ENCODE data around the gene ADAMTS17. TPM values are rescaled to one million over a fixed set of nuclear protein-coding genes. Genes with fewer than 3 reads are reported as not detected.

The ADAMTS17 gene
- total and polyA plus RNA-seq, 2 experiments from 2014 or later: 3.7 to 4.4 TPM

GRCh38 chr15:100132309-100132708 lies 209.5 kb downstream of the ADAMTS17 start:
- Histone ChIP-seq H3K36me3 (replicated peaks; ENCODE audit: insufficient read depth, low read depth) (no peaks in the 10 kb centered on the region), H3K4me2 (no peak overlapping the region), H3K4me1 (ENCODE audit: insufficient read depth) (no peaks in the 10 kb centered on the region), H3K9me3 (ENCODE audit: low read depth) (no peaks in the 10 kb centered on the region), H2AFZ (no peak overlapping the region), H3K4me3 (no peak overlapping the region), H3K79me2 (no peaks in the 10 kb centered on the region), H3K27me3 (no peaks in the 10 kb centered on the region), H3K9me2 (replicated peaks; ENCODE audit: insufficient read depth) (no peaks in the 10 kb centered on the region), H3K27ac (no peak overlapping the region), H4K20me1 (ENCODE audit: insufficient read depth, poor library complexity, severe bottlenecking) (no peaks in the 10 kb centered on the region)
- whole genome bisulfite sequencing (ENCODE audit: low lambda C conversion rate, missing lambda C conversion rate): 91% methylated on average over 10 of the region's 10 CpGs
- DNase-seq (ENCODE audit: low spot score): no peak
- no peak for TF ChIP-seq CTCF (IDR thresholded peaks at IDR 0.05; ENCODE audit: poor library complexity)
- TF ChIP-seq EZH2phosphoT487 (IDR thresholded peaks at IDR 0.05; ENCODE audit: low read depth, severe bottlenecking, unreplicated experiment): no peak
- no peak for TF ChIP-seq EZH2 (IDR thresholded peaks at IDR 0.05; ENCODE audit: borderline replicate concordance)

- Histone ChIP-seq H4K20me1 (ENCODE audit: insufficient read depth, poor library complexity, severe bottlenecking) (no peaks in the 10 kb centered on the region), H3K9me2 (replicated peaks; ENCODE audit: insufficient read depth) (no peaks in the 10 kb centered on the region), H3K27me3 (no peaks in the 10 kb centered on the region), H3K4me1 (ENCODE audit: insufficient read depth) (no peaks in the 10 kb centered on the region), H3K79me2 (no peaks in the 10 kb centered on the region), H3K4me2 (peak overlapping the region; percentile 24), H3K36me3 (replicated peaks; ENCODE audit: insufficient read depth, low read depth) (no peaks in the 10 kb centered on the region), H2AFZ (no peak overlapping the region), H3K4me3 (no peak overlapping the region), H3K27ac (no peak overlapping the region), H3K9me3 (ENCODE audit: low read depth) (no peaks in the 10 kb centered on the region)
- WGBS (ENCODE audit: low lambda C conversion rate, missing lambda C conversion rate): 78% methylated on average over 24 of the region's 25 CpGs
- TF ChIP-seq EZH2 (IDR thresholded peaks at IDR 0.05; ENCODE audit: borderline replicate concordance): no peak
- peak; percentile 16 for TF ChIP-seq CTCF (IDR thresholded peaks at IDR 0.05; ENCODE audit: poor library complexity)
- peak; percentile 30 for DNase-seq (ENCODE audit: low spot score)
Measured at GRCh38 chr15:100131321-100132224, 210.2 kb downstream of the ADAMTS17 start.

GRCh38 chr15:100129677-100130076 lies 212.1 kb downstream of the ADAMTS17 start:
- no peaks in the 10 kb centered on the region for H3K79me2 ChIP-seq
- H3K27ac ChIP-seq: no peak overlapping the region
- no peak for DNase-seq (ENCODE audit: low spot score)
- 96% methylated on average over 9 of the region's 9 CpGs for WGBS (ENCODE audit: low lambda C conversion rate, missing lambda C conversion rate)
- H3K9me2 ChIP-seq (replicated peaks; ENCODE audit: insufficient read depth): no peaks in the 10 kb centered on the region
- H4K20me1 ChIP-seq (ENCODE audit: insufficient read depth, poor library complexity, severe bottlenecking): no peaks in the 10 kb centered on the region
- no peaks in the 10 kb centered on the region for H3K36me3 ChIP-seq (replicated peaks; ENCODE audit: insufficient read depth, low read depth)
- H3K4me2 ChIP-seq: no peak overlapping the region
- no peaks in the 10 kb centered on the region for H3K9me3 ChIP-seq (ENCODE audit: low read depth)
- no peak overlapping the region for H2AFZ ChIP-seq
- no peaks in the 10 kb centered on the region for H3K27me3 ChIP-seq
- H3K4me1 ChIP-seq (ENCODE audit: insufficient read depth): no peaks in the 10 kb centered on the region
- no peak overlapping the region for H3K4me3 ChIP-seq
- TF ChIP-seq EZH2 (IDR thresholded peaks at IDR 0.05; ENCODE audit: borderline replicate concordance) (no peak), CTCF (IDR thresholded peaks at IDR 0.05; ENCODE audit: poor library complexity) (no peak), EZH2phosphoT487 (IDR thresholded peaks at IDR 0.05; ENCODE audit: low read depth, severe bottlenecking, unreplicated experiment) (no peak)

Data from hepatocyte (in vitro differentiated cells).